NCI-H1436 (cell line): ENCODE measurements around the gene LINGO1.

Source experiments
- DNase-seq: peaks from one replicate; lab custom pipeline; 2025; lab: John Stamatoyannopoulos, UW

Gene LINGO1

GRCh38 chr15:77631745-77632533 is 773 bp downstream of the LINGO1 start:
- no peak for DNase-seq

- DNase-seq, result no peak
These were observed 1.6 kb downstream of the LINGO1 start for GRCh38 chr15:77630956-77631744.

- no peak for DNase-seq
These were observed 2.7 kb downstream of the LINGO1 start for GRCh38 chr15:77630056-77630455.

GRCh38 chr15:77629070-77630030 is 3.4 kb downstream of the LINGO1 start:
- DNase-seq, result no peak

GRCh38 chr15:77628010-77628409 is 4.7 kb downstream of the LINGO1 start:
- no peak for DNase-seq

GRCh38 chr15:77627581-77627980 is 5.1 kb downstream of the LINGO1 start:
- no peak for DNase-seq

GRCh38 chr15:77627067-77627466 is 5.6 kb downstream of the LINGO1 start:
- DNase-seq, result peak; percentile 65

- DNase-seq, result no peak
These were observed 6.7 kb downstream of the LINGO1 start for GRCh38 chr15:77626002-77626401.

- DNase-seq, result no peak
These were observed 7.3 kb downstream of the LINGO1 start for GRCh38 chr15:77625376-77625775.

- peak; percentile 22 for DNase-seq
These were observed 7.8 kb downstream of the LINGO1 start for GRCh38 chr15:77624868-77625267.

GRCh38 chr15:77623755-77624524 is 8.8 kb downstream of the LINGO1 start:
- no peak for DNase-seq

GRCh38 chr15:77622934-77623754 is 9.6 kb downstream of the LINGO1 start:
- DNase-seq, result no peak

GRCh38 chr15:77622209-77622933 is 10.3 kb downstream of the LINGO1 start:
- DNase-seq, result no peak

GRCh38 chr15:77621847-77622208 is 10.9 kb downstream of the LINGO1 start:
- no peak for DNase-seq

- DNase-seq, result no peak
These were observed 11.6 kb downstream of the LINGO1 start for GRCh38 chr15:77620960-77621647.

- no peak for DNase-seq
These were observed 12.4 kb downstream of the LINGO1 start for GRCh38 chr15:77620297-77620696.

- no peak for DNase-seq
These were observed 12.8 kb downstream of the LINGO1 start for GRCh38 chr15:77619883-77620282.

GRCh38 chr15:77617476-77618230 is 15.1 kb downstream of the LINGO1 start:
- no peak for DNase-seq

GRCh38 chr15:77616072-77616471 is 16.6 kb downstream of the LINGO1 start:
- no peak for DNase-seq
